Muscle layer of duodenum (tissue), 2 donors: ENCODE results near the gene MZB1.
A peak's percentile ranks its signal among the peaks of the same experiment; 100 is the strongest.
"Not testable (repeated sequence)": the region's sequence is repeated elsewhere in the genome, so short reads cannot be mapped to it uniquely, and the experiment has no call there.

ENCODE experiments used
- H3K27ac ChIP-seq: one replicate; pipeline ENCODE4 v1.7.0; 2013; ENCODE audit warnings: mild to moderate bottlenecking, low read length
- H3K27me3 ChIP-seq: one replicate; pipeline ENCODE4 v1.7.0; 2013; ENCODE audit warnings: low read depth, mild to moderate bottlenecking, control low read depth, low read length
- H3K36me3 ChIP-seq, 2 donors: one replicate each; pipeline ENCODE4 v1.7.0; 2013; ENCODE audit warnings: low read length in 2 of 2, control low read depth in 1 of 2, mild to moderate bottlenecking in 1 of 2; ENCODE audit not compliant: insufficient read depth in 2 of 2, control insufficient read depth in 1 of 2
- H3K4me1 ChIP-seq, 2 donors: one replicate each; pipeline ENCODE4 v1.7.0; 2013; ENCODE audit warnings: low read length in 2 of 2, mild to moderate bottlenecking in 2 of 2, control low read depth in 1 of 2, moderate library complexity in 1 of 2; ENCODE audit not compliant: insufficient read depth in 2 of 2, control insufficient read depth in 1 of 2
- H3K4me3 ChIP-seq, 2 donors: one replicate each; pipeline ENCODE4 v1.7.0; 2013; ENCODE audit warnings: low read length in 2 of 2, low read depth in 1 of 2, mild to moderate bottlenecking in 1 of 2
- H3K9me3 ChIP-seq, 2 donors: one replicate each; pipeline ENCODE4 v1.7.0; 2013; ENCODE audit warnings: low read length in 2 of 2, control low read depth in 1 of 2, mild to moderate bottlenecking in 1 of 2; ENCODE audit not compliant: control insufficient read depth in 1 of 2
- donor health status: healthy.

Gene MZB1

DNA sequence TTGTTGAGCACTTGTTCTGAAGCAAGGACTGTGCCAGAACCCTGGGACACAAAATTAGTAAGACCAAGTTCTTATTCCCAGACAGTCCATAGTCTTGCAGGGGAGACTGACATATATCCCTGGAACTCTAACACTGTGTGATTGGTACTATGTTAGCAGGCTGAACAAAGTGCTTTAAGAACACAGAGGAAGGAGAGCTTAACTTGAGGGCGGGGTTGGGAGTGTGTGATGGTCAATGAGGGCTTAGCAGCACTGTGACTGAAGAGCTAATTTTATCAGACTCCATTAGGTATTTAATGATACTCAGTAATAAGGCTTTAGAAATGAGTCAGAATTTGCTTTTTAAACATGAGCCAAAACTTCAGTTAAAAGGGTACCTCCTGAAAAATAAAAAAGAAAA lies 29.1 kb upstream of the MZB1 start:
- Histone ChIP-seq H3K27me3 (no peaks in the 10 kb centered on the region), H3K36me3 (peaks cover 8 to 12% of the 10 kb centered on the region in 2 donors), H3K4me3 (no peak overlapping the region), H3K27ac (no peak overlapping the region), H3K9me3 (no peaks in the 10 kb centered on the region), H3K4me1 (peaks cover 10 to 53% of the 10 kb centered on the region in 2 donors)

DNA sequence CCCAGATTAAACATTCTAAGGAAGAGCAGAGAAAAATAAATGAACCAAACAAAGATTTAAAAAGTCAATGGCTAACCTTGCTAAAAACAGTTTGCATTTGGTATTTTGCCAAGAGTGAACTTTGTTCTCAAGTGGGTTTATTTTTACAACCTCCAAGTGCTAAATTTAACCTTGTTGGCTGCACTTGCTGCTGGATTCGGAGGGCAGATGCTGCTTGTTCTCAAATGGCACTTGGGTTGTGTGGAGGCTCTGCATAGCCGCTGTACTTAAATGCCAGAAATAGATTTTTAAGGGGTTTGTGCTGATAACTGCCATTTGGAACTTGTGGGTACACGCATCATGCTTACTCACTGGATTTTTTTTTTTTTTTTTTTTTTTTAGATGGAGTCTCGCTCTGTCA lies 27.5 kb upstream of the MZB1 start:
- Histone ChIP-seq H3K27ac (no peak overlapping the region), H3K9me3 (no peaks in the 10 kb centered on the region), H3K4me1 (peaks cover 10 to 48% of the 10 kb centered on the region in 2 donors), H3K36me3 (peaks cover 8 to 14% of the 10 kb centered on the region in 2 donors), H3K27me3 (no peaks in the 10 kb centered on the region), H3K4me3 (no peak overlapping the region)

DNA sequence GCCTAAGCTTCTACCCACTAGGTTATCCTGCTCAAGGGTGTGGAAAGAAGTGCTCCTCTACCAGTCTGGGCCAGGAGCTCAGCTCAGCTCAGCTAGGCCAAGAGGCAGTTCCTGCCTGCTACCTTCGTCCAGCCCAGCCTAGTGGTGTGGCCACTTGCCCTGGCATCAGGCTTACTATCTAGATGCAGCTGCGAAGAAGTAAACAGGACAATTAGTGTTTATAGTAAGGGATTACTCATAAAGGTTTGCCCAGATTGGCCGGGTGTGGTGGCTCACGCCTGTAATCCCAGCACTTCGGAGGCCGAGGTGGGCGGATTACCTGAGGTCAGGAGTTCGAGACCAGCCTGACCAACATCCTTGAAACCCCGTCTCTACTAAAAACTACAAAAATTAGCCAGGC lies 26.9 kb upstream of the MZB1 start:
- H3K36me3 ChIP-seq = peaks cover 8 to 14% of the 10 kb centered on the region in 2 donors
- no peaks in the 10 kb centered on the region for H3K9me3 ChIP-seq
- H3K27ac ChIP-seq = no peak overlapping the region
- H3K4me3 ChIP-seq = no peak overlapping the region
- H3K27me3 ChIP-seq = no peaks in the 10 kb centered on the region
- peaks cover 10 to 48% of the 10 kb centered on the region in 2 donors for H3K4me1 ChIP-seq

DNA sequence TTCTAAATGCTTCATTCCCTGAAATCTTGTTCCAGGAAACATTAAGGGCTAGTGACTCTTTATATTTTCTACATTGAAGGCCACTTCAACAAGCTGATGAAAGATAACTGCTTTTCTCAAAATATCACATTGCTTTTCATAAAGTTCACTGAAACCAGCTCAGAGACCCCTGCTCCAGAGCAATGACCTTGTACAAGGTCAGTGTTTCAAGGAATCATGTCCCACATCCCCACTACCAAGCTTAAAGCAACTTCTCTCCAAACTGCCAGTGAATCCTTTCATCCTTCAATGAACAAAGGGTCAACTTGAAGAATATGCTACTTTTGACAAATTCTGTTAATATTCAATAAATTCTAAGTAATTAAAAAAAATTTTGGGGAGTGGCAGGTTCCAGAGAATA lies 26.2 kb upstream of the MZB1 start:
- Histone ChIP-seq H3K36me3 (peaks cover 8 to 18% of the 10 kb centered on the region in 2 donors), H3K27ac (no peak overlapping the region), H3K9me3 (no peaks in the 10 kb centered on the region), H3K4me3 (no peak overlapping the region), H3K27me3 (no peaks in the 10 kb centered on the region), H3K4me1 (peaks cover 10 to 48% of the 10 kb centered on the region in 2 donors)

DNA sequence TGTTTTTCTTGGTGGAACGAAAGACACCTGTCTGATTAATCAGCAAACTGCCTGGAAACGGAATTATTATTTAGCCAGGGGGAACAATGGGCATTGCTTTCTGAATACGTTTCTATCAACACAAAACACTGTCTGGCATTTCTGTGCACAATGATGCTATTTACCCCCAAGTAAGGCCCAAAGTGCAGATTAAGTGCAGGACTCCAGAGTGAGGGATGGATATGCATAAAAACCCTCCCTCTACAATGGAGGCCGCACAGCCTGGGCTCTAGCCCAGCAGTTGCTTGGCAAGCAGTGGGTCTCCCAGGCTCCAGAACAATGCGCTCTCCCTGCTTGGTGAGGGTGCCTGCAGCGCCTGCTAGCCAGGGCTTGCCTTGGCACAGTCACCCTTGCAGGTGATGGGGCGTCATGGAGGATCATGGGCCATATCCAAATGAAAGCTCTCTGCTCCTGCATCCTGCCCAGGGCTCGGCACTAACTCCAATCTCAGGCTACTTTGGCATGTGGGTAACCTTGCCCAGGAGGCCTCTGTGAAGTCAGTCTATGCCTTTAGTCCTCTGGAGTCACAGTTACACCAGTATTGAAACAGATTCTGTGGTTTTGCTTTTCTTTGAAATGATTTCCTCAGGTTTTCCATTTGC lies 25.6 kb upstream of the MZB1 start:
- peaks cover 10 to 48% of the 10 kb centered on the region in 2 donors for H3K4me1 ChIP-seq
- no peak overlapping the region for H3K4me3 ChIP-seq
- peaks cover 8 to 18% of the 10 kb centered on the region in 2 donors for H3K36me3 ChIP-seq

DNA sequence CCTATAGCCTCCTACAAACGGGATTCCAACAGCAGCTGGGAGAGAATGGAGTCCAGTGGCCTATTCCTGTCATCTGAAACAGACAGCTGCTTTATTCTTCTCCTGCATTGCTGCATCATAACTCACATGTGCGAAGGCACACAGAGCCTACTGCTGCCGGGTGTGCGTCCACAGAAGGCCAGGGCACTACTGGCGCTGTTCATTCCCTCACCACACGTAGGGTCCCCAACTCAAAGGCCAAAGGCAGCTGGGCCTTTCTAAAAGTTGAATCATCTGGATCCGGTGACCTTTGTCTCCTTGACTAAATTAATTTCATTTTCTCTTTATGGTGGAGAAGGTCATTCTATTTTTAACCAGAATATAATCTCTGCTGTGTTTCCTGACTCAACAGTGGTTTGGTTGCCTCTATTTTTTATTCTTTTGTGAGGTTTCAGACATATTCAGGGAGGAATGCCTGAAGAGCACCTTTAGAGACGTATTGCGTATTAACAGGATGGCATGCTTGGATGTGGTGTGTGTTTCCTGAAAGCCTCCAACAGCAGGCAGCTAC lies 24.9 kb upstream of the MZB1 start:
- Histone ChIP-seq H3K9me3 (no peaks in the 10 kb centered on the region), H3K27me3 (no peaks in the 10 kb centered on the region), H3K4me3 (no peak overlapping the region), H3K4me1 (peaks cover 10 to 48% of the 10 kb centered on the region in 2 donors), H3K27ac (peak overlapping the region; percentile 65), H3K36me3 (peaks cover 8 to 11% of the 10 kb centered on the region in 2 donors)

More for the DNA sequence above, 25.6 kb upstream of the MZB1 start:
- H3K9me3 ChIP-seq = no peaks in the 10 kb centered on the region
- H3K27me3 ChIP-seq = no peaks in the 10 kb centered on the region
- H3K27ac ChIP-seq = peak overlapping the region; percentile 65

DNA sequence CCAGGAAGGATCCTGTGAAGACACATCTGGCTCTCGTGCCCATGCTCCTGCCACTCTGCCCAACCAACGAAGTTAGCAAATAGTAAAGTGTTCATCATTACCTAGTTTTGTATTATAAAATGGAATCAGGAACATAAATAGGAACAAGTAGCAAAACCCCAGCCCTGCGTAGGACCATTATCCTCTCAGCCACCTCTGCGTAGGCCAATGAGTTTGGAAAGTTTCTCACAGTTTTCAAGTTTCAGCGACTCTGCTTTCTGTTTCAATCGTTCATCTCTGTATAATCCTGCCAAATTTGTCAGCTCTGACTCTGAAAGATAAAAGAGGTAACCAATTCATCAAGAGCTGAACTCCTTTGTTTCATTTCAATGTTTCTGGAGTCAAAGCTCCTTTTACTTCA lies 24.2 kb upstream of the MZB1 start:
- Histone ChIP-seq H3K27ac (peak overlapping the region; percentile 65), H3K4me3 (no peak overlapping the region)

DNA sequence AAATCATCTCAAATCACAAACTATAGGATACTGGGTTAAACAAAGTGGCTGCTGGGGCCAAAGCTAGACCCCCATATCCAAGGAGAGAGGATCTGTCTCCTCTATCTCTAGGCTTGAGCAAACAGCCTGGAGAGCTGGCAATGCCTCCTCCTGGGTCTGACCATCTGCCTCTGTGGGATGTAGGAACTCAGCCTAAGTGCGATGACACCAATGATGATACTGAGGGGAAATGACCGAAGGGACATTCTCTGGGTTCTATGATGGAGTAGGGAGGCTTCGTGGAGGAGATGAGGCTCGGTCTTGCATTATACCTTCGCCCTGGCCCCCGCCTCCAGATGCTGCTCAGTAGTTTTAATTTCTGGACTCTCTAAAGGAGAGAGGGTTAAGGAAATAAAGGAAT lies 23.4 kb upstream of the MZB1 start:
- Histone ChIP-seq H3K4me1 (peaks cover 10 to 42% of the 10 kb centered on the region in 2 donors), H3K4me3 (no peak overlapping the region), H3K9me3 (no peaks in the 10 kb centered on the region), H3K36me3 (peaks cover 0 to 6% of the 10 kb centered on the region in 2 donors), H3K27me3 (no peaks in the 10 kb centered on the region), H3K27ac (no peak overlapping the region)

More for the DNA sequence above, 24.2 kb upstream of the MZB1 start:
- Histone ChIP-seq H3K36me3 (peaks cover under 1 to 6% of the 10 kb centered on the region in 2 donors), H3K9me3 (no peaks in the 10 kb centered on the region), H3K4me1 (peaks cover 10 to 48% of the 10 kb centered on the region in 2 donors), H3K27me3 (no peaks in the 10 kb centered on the region)

DNA sequence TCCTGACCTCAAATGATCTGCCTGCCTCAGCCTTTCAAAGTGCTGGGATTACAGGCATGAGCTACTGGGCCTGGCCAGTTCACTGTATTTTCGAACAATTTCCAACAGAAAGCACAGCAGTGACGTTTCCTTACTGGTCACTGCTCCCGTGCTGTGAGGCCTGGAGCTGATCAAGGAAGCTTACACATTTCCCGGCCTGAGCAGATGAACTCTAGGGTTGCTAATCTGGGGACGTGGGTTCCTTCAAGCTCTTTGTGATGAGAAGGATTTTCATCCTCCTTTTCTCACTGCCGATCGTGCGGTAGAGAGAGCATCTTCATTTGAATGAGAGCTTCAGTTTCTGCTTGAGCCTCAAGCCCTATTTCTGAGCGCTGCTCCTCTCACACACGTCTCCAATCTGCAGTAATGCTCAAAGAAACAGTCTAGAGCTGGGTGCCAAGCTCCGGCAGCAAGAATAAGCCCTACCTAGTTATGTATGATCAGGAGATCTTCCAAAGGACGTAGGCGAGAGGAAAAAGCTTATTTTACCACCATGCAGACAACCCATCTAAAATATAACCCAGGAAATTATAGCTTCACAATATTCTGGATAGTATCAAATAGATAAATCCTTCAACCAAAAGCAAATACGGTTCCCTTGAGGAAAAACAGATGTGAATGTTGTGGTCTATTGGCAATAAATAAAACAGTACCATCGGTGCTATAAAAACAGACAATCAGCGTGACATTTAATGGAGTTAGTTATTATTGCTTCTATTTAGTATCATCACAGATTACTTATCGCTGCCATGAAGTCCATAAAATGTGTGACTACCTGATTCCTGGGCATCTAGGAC lies 21.5 kb upstream of the MZB1 start:
- Histone ChIP-seq H3K36me3 (peaks cover 0 to 6% of the 10 kb centered on the region in 2 donors), H3K4me1 (peaks cover 10 to 23% of the 10 kb centered on the region in 2 donors), H3K9me3 (no peaks in the 10 kb centered on the region), H3K4me3 (no peak overlapping the region), H3K27me3 (no peaks in the 10 kb centered on the region), H3K27ac (no peak overlapping the region)

DNA sequence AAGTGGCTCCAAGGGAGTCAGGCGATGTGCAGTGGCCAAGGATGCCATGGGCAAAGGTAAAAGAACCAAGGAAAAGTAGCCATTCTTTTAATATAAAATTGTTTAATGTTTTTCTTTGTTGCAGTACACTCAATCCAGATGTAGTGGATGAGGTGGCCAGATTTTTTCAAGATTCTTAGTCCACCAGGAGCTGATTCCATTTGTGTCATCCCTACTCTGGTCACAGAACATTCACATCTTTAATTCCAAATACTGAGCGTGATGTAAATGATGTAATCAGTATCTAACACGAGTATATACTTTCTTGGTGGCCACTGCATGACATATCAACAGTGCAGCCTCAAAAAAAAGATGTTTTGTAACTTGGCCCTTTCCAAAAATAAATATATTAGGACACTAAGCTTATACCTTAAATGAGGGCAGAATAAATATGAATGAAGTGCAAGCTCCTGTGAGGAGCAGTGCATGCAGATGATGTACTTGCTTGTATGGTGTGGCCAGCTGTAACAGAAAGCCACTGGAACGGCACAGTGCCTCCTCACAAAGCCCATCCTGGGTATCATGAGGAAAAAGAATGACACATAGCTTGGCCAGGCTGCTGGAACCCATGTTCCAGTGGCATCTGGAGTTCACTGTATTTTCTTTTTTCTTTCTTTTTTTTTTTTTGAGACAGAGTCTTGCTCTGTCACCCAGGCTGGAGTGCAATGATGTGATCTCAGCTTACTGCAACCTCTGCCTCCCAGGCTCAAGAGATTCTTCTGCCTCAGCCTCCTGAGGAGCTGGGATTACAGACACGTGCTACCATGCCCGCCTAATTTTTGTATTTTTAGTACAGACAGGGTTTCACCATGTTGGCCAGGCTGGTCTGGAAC lies 20.6 kb upstream of the MZB1 start:
- Histone ChIP-seq H3K4me3 (no peak overlapping the region), H3K27me3 (no peaks in the 10 kb centered on the region), H3K27ac (no peak overlapping the region), H3K4me1 (peaks cover 10 to 14% of the 10 kb centered on the region in 2 donors), H3K9me3 (no peaks in the 10 kb centered on the region), H3K36me3 (peaks cover 0 to 6% of the 10 kb centered on the region in 2 donors)

DNA sequence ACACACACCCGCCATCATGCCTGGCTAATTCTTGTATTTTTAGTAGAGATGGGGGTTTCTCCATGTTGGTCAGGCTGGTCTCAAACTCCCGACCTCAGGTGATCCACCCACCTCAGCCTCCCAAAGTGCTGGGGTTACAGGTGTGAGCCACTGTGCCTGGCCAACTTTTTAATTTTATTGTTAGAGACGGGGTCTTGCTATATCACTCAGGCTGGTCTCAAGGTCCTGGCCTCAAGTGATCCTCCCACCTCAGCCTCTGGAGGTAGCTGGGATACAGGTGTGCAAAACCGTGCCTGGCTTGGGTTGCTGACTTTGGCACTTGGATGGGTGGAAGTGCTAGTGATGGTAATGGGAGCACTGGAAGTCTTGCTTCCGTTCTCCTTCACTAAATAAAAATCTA lies 19.4 kb upstream of the MZB1 start:
- not testable (repeated sequence) for H3K27ac ChIP-seq, H3K9me3 ChIP-seq, H3K36me3 ChIP-seq, H3K27me3 ChIP-seq, H3K4me3 ChIP-seq, H3K4me1 ChIP-seq
